AG09319 (cell line): ENCODE data around the gene ATXN1.

Source experiments
- DNase-seq: peaks from one replicate; pipeline ENCODE4 v3.0.0-alpha.2; 2010; ENCODE audit warnings: low read depth; ENCODE audit errors: extremely low read depth
- TF ChIP-seq, protein P1 (sequence below): IDR thresholded peaks from 2 replicates; pipeline ENCODE4 v1.5.1; 2011; ENCODE audit warnings: low read depth, mild to moderate bottlenecking, inconsistent platforms, low read length, moderate library complexity

The ATXN1 gene

DNA sequence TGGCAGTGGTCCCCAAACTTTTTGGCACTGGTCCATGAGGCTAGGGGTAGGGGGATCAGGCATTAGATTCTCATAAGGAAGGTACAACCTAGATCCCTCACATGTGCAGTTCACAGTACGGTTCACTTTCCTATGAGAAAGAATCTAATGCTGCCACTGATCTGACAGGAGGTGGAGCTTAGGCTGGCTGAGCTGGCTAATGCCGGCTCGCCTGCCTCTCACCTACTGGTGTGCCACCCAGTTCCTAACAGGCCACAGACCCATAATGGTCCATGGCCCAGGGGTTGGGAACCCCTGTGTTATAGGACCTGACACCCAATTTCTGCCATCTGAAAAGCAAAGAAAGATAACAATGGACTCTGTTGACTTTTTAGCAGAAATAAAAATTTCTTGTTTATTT lies 323.3 kb downstream of the ATXN1 start:
- DNase-seq, result no peak
- TF ChIP-seq, protein P1, sequence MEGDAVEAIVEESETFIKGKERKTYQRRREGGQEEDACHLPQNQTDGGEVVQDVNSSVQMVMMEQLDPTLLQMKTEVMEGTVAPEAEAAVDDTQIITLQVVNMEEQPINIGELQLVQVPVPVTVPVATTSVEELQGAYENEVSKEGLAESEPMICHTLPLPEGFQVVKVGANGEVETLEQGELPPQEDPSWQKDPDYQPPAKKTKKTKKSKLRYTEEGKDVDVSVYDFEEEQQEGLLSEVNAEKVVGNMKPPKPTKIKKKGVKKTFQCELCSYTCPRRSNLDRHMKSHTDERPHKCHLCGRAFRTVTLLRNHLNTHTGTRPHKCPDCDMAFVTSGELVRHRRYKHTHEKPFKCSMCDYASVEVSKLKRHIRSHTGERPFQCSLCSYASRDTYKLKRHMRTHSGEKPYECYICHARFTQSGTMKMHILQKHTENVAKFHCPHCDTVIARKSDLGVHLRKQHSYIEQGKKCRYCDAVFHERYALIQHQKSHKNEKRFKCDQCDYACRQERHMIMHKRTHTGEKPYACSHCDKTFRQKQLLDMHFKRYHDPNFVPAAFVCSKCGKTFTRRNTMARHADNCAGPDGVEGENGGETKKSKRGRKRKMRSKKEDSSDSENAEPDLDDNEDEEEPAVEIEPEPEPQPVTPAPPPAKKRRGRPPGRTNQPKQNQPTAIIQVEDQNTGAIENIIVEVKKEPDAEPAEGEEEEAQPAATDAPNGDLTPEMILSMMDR, result no peak

DNA sequence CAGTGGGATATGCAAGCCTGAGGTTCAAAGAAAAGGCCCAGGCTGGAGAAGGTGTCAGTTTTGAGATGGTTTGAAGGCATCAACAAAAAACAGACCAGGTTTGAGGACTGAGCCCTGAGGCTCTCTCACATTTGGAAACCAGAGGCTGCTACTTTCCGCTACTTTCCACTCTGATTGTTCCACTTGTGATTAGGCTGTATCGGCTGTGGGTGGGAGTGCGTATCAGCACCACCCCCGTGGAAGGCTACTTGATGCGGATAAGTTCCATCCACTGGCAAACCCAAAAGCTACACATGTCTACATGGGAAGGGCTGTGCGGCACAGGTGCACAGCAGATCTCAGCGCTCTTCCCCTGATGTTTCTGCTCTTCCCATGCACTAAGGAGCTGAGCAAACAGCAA lies 324.2 kb downstream of the ATXN1 start:
- TF ChIP-seq, protein P1, result no peak
- no peak for DNase-seq

DNA sequence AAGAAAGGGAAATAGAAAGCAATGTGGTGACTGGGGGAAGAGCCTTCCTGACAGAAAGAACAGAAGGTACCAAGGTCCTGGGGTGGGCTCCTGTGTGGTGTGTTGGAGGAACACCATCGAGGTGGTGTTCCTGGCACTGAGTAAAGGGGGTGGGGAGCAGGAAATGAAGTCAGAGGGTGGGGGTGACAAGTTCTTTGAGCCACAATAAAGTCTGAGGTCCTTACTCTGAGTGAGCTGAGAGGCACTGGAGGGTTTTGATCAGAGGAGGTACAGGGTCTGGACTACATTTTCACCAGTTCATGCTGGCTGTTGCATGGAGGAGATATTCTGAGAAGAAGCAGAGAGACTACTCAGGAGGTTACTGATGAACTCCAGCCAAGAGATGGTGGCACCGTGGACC lies 324.7 kb downstream of the ATXN1 start:
- no peak for DNase-seq
- TF ChIP-seq, protein P1, result no peak

DNA sequence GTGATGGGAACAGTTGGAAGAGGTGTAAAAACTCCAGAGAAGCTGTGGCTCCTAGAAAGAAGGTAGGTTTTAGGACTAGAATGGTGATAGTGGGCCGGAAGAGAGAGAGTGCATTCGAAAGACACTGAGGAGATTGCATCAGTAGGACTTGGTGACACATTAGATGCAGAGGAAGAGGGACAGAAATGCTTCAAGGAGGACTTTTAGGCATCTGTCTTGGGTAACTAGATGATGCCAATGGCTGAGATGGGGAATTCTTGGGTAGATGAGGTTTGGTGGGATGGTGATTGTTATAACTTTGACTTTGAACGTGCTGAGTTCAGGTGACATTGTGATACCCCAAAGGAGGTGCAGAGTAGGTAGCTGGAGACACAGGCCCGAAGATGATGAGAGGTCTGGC lies 326.4 kb downstream of the ATXN1 start:
- DNase-seq, result no peak
- TF ChIP-seq, protein P1, result no peak

DNA sequence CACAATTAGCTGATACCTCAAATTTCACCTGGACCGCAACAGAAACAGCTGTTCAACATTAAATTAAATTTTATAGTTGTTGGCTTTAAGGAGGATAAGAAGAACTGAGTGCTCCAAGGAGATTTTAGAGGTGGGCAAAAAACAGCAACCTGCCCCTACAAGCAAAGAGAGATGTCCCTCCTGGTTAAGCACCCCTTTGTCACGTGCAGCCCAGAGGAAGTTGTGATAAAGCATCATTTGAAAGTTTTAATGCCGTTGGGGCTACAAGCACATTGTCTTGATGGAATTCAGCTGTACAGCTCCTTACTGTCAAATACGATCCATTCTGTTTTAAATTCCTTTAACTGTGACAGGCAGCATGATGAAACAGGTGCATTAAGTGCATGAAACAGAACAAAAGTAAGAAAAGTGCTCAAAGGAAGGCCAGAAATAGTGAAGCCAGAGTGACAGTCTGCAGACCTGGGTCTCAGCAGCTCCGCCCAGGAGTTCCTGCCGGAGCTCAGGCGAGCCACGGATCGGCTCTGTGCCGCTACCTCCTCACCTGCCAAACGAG lies 327.8 kb downstream of the ATXN1 start:
- TF ChIP-seq, protein P1, result no peak
- no peak for DNase-seq

DNA sequence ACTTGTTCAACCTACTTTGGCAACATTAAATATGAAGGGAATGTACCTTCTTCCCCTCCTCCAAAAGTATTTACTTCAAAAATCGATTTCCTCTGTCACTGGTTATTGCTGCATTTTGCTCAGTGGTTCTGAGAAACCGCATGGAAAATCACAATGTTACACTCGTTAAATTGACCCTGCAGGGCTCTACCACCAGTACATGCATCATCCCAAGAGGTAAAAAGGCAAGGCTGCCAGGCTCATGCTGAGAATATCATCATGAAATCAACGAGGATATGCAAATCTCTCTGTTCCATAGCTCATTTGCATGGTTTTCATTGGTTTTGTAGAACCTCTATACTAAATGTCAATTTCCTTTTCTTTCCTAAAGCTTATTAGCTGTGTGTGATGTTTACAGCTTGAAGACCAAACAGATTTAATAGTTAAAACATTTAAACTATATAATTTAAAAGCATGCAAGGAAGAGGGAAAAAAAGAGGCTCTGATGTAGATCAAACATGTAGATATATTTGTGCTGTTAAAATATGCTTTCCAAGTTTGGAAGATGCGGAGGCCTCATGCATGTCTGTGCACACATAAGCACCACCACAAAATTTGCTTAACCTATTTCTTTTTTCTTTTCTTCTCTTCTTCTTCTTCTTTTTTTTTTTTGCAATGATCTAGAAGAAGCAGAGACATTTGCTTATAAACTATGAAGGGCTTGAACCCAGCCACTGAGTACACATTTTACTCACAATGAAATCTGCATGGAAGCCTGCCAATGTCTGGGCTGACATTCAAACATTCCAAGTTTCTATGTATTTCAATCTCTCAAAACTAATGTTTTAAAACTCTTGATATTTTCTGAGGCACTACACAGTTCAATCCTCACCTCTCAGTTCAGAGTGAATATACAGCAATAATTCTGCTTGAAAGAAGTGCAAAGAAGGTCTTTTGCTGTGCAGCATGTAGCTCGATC lies 328.9 kb downstream of the ATXN1 start:
- no peak for DNase-seq
- TF ChIP-seq, protein P1, result no peak

DNA sequence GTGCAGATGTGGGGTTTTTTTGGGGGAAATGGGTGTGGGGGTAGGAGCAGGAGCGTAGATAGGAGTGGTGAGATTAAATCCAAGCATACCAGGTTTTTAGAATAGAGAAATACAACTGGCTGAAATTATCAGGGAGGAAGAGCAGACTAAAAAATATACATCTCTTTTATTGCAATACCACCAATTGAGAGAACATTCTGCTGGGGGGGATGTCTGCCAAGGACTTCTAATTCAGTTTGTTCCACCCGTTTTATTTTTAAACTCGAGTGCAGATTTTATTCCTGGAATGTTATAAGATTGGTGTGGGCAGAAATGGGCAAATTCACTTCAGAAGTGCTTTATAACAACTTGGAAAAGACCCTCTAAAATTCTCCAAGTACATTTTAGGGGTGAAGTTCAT lies 330.2 kb downstream of the ATXN1 start:
- TF ChIP-seq, protein P1, result no peak
- no peak for DNase-seq
